Keratinocyte (primary cell): ENCODE data around the gene RET. TPM values are rescaled to one million over a fixed set of nuclear protein-coding genes. Genes with fewer than 3 reads are reported as not detected.

Source experiments
- DNase-seq: peaks from one replicate; pipeline ENCODE4 v3.0.0-alpha.2; 2011; ENCODE audit warnings: low read depth, missing footprints, low spot score
- FAIRE-seq: peaks from 2 replicates; lab custom pipeline; 2011; peaks lifted over from hg19 to GRCh38; lab: Jason Lieb, UNC
- H2AFZ ChIP-seq: 2 replicates; pipeline ENCODE4 v1.6.0; 2012; ENCODE audit warnings: low read length, control low read depth, inconsistent platforms; ENCODE audit not compliant: control insufficient read depth
- H3K27ac ChIP-seq: 2 replicates; pipeline ENCODE4 v1.5.1; 2011; ENCODE audit warnings: low read length; ENCODE audit not compliant: control insufficient read depth, insufficient read depth
- H3K27me3 ChIP-seq: 3 replicates; pipeline ENCODE4 v1.6.0; 2011; ENCODE audit warnings: low read length; ENCODE audit not compliant: control insufficient read depth, insufficient read depth; ENCODE audit errors: extremely low read depth
- H3K36me3 ChIP-seq, 2 experiments: 2 replicates in 1 of 2; 3 replicates in 1 of 2; pipeline ENCODE4 v1.5.1; 2011; ENCODE audit warnings: low read length in 2 of 2, mild to moderate bottlenecking in 1 of 2; ENCODE audit not compliant: control insufficient read depth in 2 of 2, insufficient read depth in 2 of 2; ENCODE audit errors: extremely low read depth in 1 of 2
- H3K4me1 ChIP-seq: 3 replicates; pipeline ENCODE4 v1.5.1; 2011; ENCODE audit warnings: low read length; ENCODE audit not compliant: control insufficient read depth, insufficient read depth; ENCODE audit errors: extremely low read depth
- H3K4me2 ChIP-seq: 3 replicates; pipeline ENCODE4 v1.6.0; 2011; ENCODE audit warnings: low read depth, low read length; ENCODE audit not compliant: control insufficient read depth, insufficient read depth; ENCODE audit errors: extremely low read depth
- H3K4me3 ChIP-seq, 3 experiments: fragments of 200-600 bp in 1 of 3; sonication (generic) in 1 of 3; 2 replicates in 2 of 3; 3 replicates in 1 of 3; pipeline ENCODE4 v1.5.1; 2011 to 2016; ENCODE audit warnings: low read length in 3 of 3, mild to moderate bottlenecking in 3 of 3, control low read depth in 2 of 3, inconsistent platforms in 1 of 3, low read depth in 1 of 3, mixed read lengths in 1 of 3, mixed run types in 1 of 3, moderate library complexity in 1 of 3; ENCODE audit not compliant: control insufficient read depth in 2 of 3, insufficient read depth in 2 of 3; ENCODE audit errors: extremely low read depth in 1 of 3
- H3K79me2 ChIP-seq: 2 replicates; pipeline ENCODE4 v1.6.0; 2012; ENCODE audit warnings: low read length; ENCODE audit not compliant: control insufficient read depth, insufficient read depth
- H3K9ac ChIP-seq: 3 replicates; pipeline ENCODE4 v1.6.0; 2011; ENCODE audit warnings: low read length; ENCODE audit not compliant: control insufficient read depth, insufficient read depth; ENCODE audit errors: extremely low read depth
- H3K9me1 ChIP-seq: 3 replicates; pipeline ENCODE4 v1.6.0; 2011; ENCODE audit warnings: low read length; ENCODE audit not compliant: control insufficient read depth, insufficient read depth; ENCODE audit errors: extremely low read depth
- H3K9me3 ChIP-seq: 2 replicates; pipeline ENCODE4 v1.5.1; 2012; ENCODE audit warnings: low read depth, low read length; ENCODE audit not compliant: control insufficient read depth
- H4K20me1 ChIP-seq: 3 replicates; pipeline ENCODE4 v1.6.0; 2011; ENCODE audit warnings: low read length; ENCODE audit not compliant: control insufficient read depth, insufficient read depth; ENCODE audit errors: extremely low read depth
- CTCF ChIP-seq, 3 experiments: IDR thresholded peaks in 1 of 3; conservative IDR thresholded peaks in 1 of 3; optimal IDR thresholded peaks in 1 of 3; 2 replicates in 2 of 3; 3 replicates in 1 of 3; pipeline versions ENCODE3 to v1.5.1; 2011; ENCODE audit warnings: low read length in 3 of 3, mild to moderate bottlenecking in 3 of 3, moderate library complexity in 2 of 3, control low read depth in 1 of 3, inconsistent platforms in 1 of 3; ENCODE audit not compliant: insufficient read depth in 2 of 3; ENCODE audit errors: extremely low read depth in 1 of 3
- EZH2 ChIP-seq: IDR thresholded peaks from one replicate; pipeline ENCODE4 v1.6.1; 2012; ENCODE audit warnings: inconsistent platforms, mild to moderate bottlenecking, low read length, moderate library complexity
- dilution Hi-C: fragments of 300-500 bp; cut with MboI; formaldehyde crosslinking; loops from one replicate; pipeline ENCODE4 v1.7.0; 2020; ENCODE audit warnings: low sequenced_read_pairs; ENCODE audit not compliant: extremely low pct_ligation_motif_present
- polyA plus RNA-seq, 5 experiments: library from polyadenylated mRNA; depleted of rRNA in 3 of 5; stranded (reverse) in 3 of 5; stranded (forward) in 1 of 5; unstranded in 1 of 5; fragments of >200 nt; gene quantifications; 1 replicate in 1 of 5; 2 replicates in 3 of 5; 3 replicates in 1 of 5; pipeline versions ENCODE4 v1.2.1 to v1.2.3, GENCODE V29; 2011 to 2012; ENCODE audit warnings: missing spikeins in 2 of 5, low read depth in 1 of 5, low replicate concordance in 1 of 5

The RET gene
- polyA plus RNA-seq, 1 donor (not counting 4 experiments of a cell fraction or from before 2014, with no cell fraction given) = 0.21 TPM

- no peak for FAIRE-seq
Measured at GRCh38 chr10:43119416-43120115, 42.7 kb downstream of the RET start.

GRCh38 chr10:43120116-43120928, 43.5 kb downstream of the RET start:
- Histone ChIP-seq H3K9me3 (no peaks in the 10 kb centered on the region), H4K20me1 (no peaks in the 10 kb centered on the region), H3K79me2 (no peaks in the 10 kb centered on the region), H3K9me1 (no peaks in the 10 kb centered on the region), H3K27me3 (no peaks in the 10 kb centered on the region), H2AFZ (no peak overlapping the region), H3K4me3 (no peak overlapping the region), H3K9ac (no peak overlapping the region), H3K4me2 (no peak overlapping the region), H3K27ac (no peak overlapping the region), H3K36me3 (no peaks in the 10 kb centered on the region), H3K4me1 (no peaks in the 10 kb centered on the region)
- DNase-seq (no peak), FAIRE-seq (no peak)
- dilution Hi-C loops = no loop called here
- TF ChIP-seq CTCF (optimal IDR thresholded peaks at IDR 0.05 in 1 of 3, IDR thresholded peaks at IDR 0.05 in 1 of 3, conservative IDR thresholded peaks at IDR 0.05 in 1 of 3; ENCODE audit: extremely low read depth in 1 of 3, insufficient read depth in 2 of 3, low read length in 3 of 3) (no peak), EZH2 (no peak)

More at GRCh38 chr10:43119416-43120115, 42.7 kb downstream of the RET start:
- no peak overlapping the region for H3K9ac ChIP-seq
- no peaks in the 10 kb centered on the region for H3K79me2 ChIP-seq
- no peaks in the 10 kb centered on the region for H3K27me3 ChIP-seq
- no peak overlapping the region for H3K27ac ChIP-seq
- no peaks in the 10 kb centered on the region for H3K36me3 ChIP-seq
- no peak overlapping the region for H2AFZ ChIP-seq
- no peaks in the 10 kb centered on the region for H3K9me1 ChIP-seq
- TF ChIP-seq EZH2 (no peak), CTCF (optimal IDR thresholded peaks at IDR 0.05 in 1 of 3, IDR thresholded peaks at IDR 0.05 in 1 of 3, conservative IDR thresholded peaks at IDR 0.05 in 1 of 3; ENCODE audit: extremely low read depth in 1 of 3, insufficient read depth in 2 of 3, low read length in 3 of 3) (no peak)
- H4K20me1 ChIP-seq = no peaks in the 10 kb centered on the region
- H3K4me1 ChIP-seq = no peaks in the 10 kb centered on the region
- H3K4me2 ChIP-seq = no peak overlapping the region
- H3K9me3 ChIP-seq = no peaks in the 10 kb centered on the region
- DNase-seq = no peak
- dilution Hi-C loops = no loop called here
- no peak overlapping the region for H3K4me3 ChIP-seq
